ENCODE measurements around the gene MUTYH. TPM values are rescaled to one million over a fixed set of nuclear protein-coding genes. Genes with fewer than 3 reads are reported as not detected.
"Not testable (repeated sequence)": the region's sequence is repeated elsewhere in the genome, so short reads cannot be mapped to it uniquely, and the experiment has no call there.

Gene MUTYH
- total and polyA plus RNA-seq, 9 donors = 13.9 to 25.3 (median 15.9) TPM

- H3K9me3 ChIP-seq (replicated peaks; ENCODE audit: control insufficient read depth, low read depth, low read length) = no peaks in the 10 kb centered on the region
- H3K4me1 ChIP-seq (ENCODE audit: control insufficient read depth, insufficient read depth, low read length) = peaks cover 18% of the 10 kb centered on the region
- peaks cover 2% of the 10 kb centered on the region for H3K27me3 ChIP-seq (ENCODE audit: control insufficient read depth, insufficient read depth, low read length)
- under 1% methylated on average over 67 of the region's 68 CpGs for WGBS (ENCODE audit: insufficient coverage)
- H3K4me3 ChIP-seq (ENCODE audit: low read length) = peak overlapping the region; percentile 91
- no peaks in the 10 kb centered on the region for H3K36me3 ChIP-seq (ENCODE audit: control insufficient read depth, insufficient read depth, low read length)
- peak overlapping the region; percentile 94 for H3K27ac ChIP-seq (ENCODE audit: low read length)
- DNase-seq = peak; percentile 99
These were observed 36.5 kb downstream of the MUTYH start for GRCh38 chr1:45303520-45304310.

DNA sequence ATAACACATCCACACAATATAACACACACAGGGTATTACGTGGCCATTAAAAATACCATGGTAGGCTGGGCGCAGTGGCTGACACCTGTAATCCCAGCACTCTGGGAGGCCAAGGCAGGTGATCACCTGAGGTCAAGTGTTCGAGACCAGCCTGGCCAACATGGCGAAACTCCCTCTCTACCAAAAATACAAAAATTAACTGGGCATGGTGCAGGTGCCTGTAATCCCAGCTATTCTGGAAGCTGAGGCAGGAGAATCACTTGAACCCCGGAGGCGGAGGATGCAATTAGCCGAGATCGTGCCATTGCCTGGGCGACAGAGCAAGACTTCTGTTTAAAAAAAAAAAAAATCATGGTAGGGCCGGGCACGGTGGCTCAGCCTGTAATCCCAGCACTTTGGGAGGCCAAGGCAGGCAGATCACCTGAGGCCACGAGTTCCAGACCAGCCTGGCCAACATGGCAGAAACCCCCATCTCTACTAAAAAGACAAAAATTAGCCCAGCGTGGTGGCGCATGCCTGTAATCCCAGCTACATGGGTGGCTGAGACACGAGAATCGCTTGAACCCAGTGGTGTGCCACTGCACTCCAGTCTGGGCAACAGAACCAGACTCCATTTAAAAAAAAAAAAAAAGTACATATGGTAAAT, 37.6 kb downstream of the MUTYH start:
- Histone ChIP-seq H3K27ac (ENCODE audit: low read length) (no peak overlapping the region), H3K4me3 (ENCODE audit: low read length) (peak overlapping the region; percentile 70), H3K9me3 (replicated peaks; ENCODE audit: control insufficient read depth, low read depth, low read length) (no peaks in the 10 kb centered on the region), H3K4me1 (ENCODE audit: control insufficient read depth, insufficient read depth, low read length) (peaks cover 18% of the 10 kb centered on the region), H3K36me3 (ENCODE audit: control insufficient read depth, insufficient read depth, low read length) (no peaks in the 10 kb centered on the region), H3K27me3 (ENCODE audit: control insufficient read depth, insufficient read depth, low read length) (peaks cover 2% of the 10 kb centered on the region)
- WGBS (ENCODE audit: insufficient coverage) = 89% methylated on average over 7 of the region's 16 CpGs
- DNase-seq = no peak

GRCh38 chr1:45300669-45300997, 39.6 kb downstream of the MUTYH start:
- H3K4me1 ChIP-seq (ENCODE audit: control insufficient read depth, insufficient read depth, low read length) = peaks cover 18% of the 10 kb centered on the region
- WGBS (ENCODE audit: insufficient coverage) = 43% methylated on average over 1 of the region's 2 CpGs

DNA sequence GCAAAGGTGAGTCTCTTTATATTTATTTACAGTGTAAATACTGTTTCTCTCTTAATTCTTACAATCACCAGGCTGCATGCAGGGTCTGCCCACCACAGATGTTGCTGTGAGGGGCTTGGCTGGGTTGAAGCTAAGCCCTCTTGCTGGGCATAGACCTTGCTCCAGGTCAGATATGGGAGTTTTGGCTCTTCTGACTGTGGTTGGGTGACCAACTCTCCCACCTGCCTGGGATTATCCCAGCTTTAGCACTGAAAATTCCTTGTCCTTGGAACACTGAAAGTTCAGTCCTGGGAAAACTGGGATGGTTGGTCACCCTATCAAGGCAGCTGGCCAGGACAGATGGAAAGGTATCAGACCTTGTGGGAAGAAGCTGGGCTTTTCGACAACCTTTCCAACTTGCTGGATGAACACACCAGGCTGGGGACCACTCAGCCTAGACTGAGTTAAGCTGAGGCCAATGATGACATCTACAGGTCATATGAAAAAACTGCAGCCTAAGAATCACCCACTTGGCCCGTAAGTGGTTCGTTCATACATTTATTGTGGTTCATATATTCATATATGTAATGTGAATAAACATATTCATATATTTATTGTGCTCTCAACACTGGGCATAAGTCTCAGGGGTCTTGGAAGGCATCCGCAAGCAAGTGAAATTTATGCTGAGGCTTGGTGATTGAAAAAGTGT, 40.1 kb downstream of the MUTYH start:
- no peak overlapping the region for H3K4me3 ChIP-seq (ENCODE audit: low read length)
- no peaks in the 10 kb centered on the region for H3K27me3 ChIP-seq (ENCODE audit: control insufficient read depth, insufficient read depth, low read length)
- no peaks in the 10 kb centered on the region for H3K9me3 ChIP-seq (replicated peaks; ENCODE audit: control insufficient read depth, low read depth, low read length)
- 0% methylated on average over 1 of the region's 4 CpGs for WGBS (ENCODE audit: insufficient coverage)
- no peaks in the 10 kb centered on the region for H3K36me3 ChIP-seq (ENCODE audit: control insufficient read depth, insufficient read depth, low read length)
- no peak overlapping the region for H3K27ac ChIP-seq (ENCODE audit: low read length)
- H3K4me1 ChIP-seq (ENCODE audit: control insufficient read depth, insufficient read depth, low read length) = peaks cover 17% of the 10 kb centered on the region
- peak; percentile 87 for DNase-seq

More at GRCh38 chr1:45300669-45300997, 39.6 kb downstream of the MUTYH start:
- H3K9me3 ChIP-seq (replicated peaks; ENCODE audit: control insufficient read depth, low read depth, low read length) = no peaks in the 10 kb centered on the region
- no peaks in the 10 kb centered on the region for H3K36me3 ChIP-seq (ENCODE audit: control insufficient read depth, insufficient read depth, low read length)
- no peaks in the 10 kb centered on the region for H3K27me3 ChIP-seq (ENCODE audit: control insufficient read depth, insufficient read depth, low read length)
- no peak for DNase-seq
- no peak overlapping the region for H3K27ac ChIP-seq (ENCODE audit: low read length)
- no peak overlapping the region for H3K4me3 ChIP-seq (ENCODE audit: low read length)

- WGBS (ENCODE audit: insufficient coverage) = 70% methylated on average over 1 of the region's 1 CpG
- no peaks in the 10 kb centered on the region for H3K27me3 ChIP-seq (ENCODE audit: control insufficient read depth, insufficient read depth, low read length)
- H3K36me3 ChIP-seq (ENCODE audit: control insufficient read depth, insufficient read depth, low read length) = no peaks in the 10 kb centered on the region
- DNase-seq = no peak
- peaks cover 8% of the 10 kb centered on the region for H3K4me1 ChIP-seq (ENCODE audit: control insufficient read depth, insufficient read depth, low read length)
- H3K9me3 ChIP-seq (replicated peaks; ENCODE audit: control insufficient read depth, low read depth, low read length) = no peaks in the 10 kb centered on the region
- H3K4me3 ChIP-seq (ENCODE audit: low read length) = no peak overlapping the region
- H3K27ac ChIP-seq (ENCODE audit: low read length) = no peak overlapping the region
These were observed 40.9 kb downstream of the MUTYH start for GRCh38 chr1:45299296-45299695.

GRCh38 chr1:45297666-45298356, 42.4 kb downstream of the MUTYH start:
- H3K4me1 ChIP-seq (ENCODE audit: control insufficient read depth, insufficient read depth, low read length) = peaks cover under 1% of the 10 kb centered on the region
- WGBS (ENCODE audit: insufficient coverage) = 71% methylated on average over 5 of the region's 8 CpGs
- DNase-seq = no peak

GRCh38 chr1:45291716-45292115, 48.5 kb downstream of the MUTYH start:
- WGBS (ENCODE audit: insufficient coverage) = no CpG with 5 or more reads among the region's 2 CpGs

More at GRCh38 chr1:45297666-45298356, 42.4 kb downstream of the MUTYH start:
- no peak overlapping the region for H3K27ac ChIP-seq (ENCODE audit: low read length)
- H3K9me3 ChIP-seq (replicated peaks; ENCODE audit: control insufficient read depth, low read depth, low read length) = no peaks in the 10 kb centered on the region
- no peaks in the 10 kb centered on the region for H3K27me3 ChIP-seq (ENCODE audit: control insufficient read depth, insufficient read depth, low read length)
- H3K4me3 ChIP-seq (ENCODE audit: low read length) = no peak overlapping the region
- H3K36me3 ChIP-seq (ENCODE audit: control insufficient read depth, insufficient read depth, low read length) = no peaks in the 10 kb centered on the region

DNA sequence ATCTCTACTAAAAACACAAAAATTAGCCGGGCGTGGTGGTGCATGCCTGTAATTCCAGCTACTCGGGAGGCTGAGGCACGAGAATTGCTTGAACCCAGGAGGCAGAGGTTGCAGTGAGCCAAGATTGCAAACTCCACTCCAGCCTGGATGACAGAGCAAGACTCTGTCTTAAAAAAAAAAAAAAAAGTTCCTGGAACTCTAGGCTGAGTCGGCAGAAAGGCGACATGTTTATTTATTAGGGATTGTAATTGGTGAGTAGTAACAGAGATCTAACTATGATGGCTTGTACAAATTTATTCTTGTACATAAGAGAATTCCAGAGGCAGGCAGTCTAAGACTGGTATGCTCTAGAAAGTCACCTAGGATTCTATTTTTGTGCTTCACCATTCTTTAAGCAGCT, 49.2 kb downstream of the MUTYH start:
- H3K27ac ChIP-seq (ENCODE audit: low read length); H3K4me1 ChIP-seq (ENCODE audit: control insufficient read depth, insufficient read depth, low read length); H3K4me3 ChIP-seq (ENCODE audit: low read length); H3K36me3 ChIP-seq (ENCODE audit: control insufficient read depth, insufficient read depth, low read length); DNase-seq; H3K27me3 ChIP-seq (ENCODE audit: control insufficient read depth, insufficient read depth, low read length); H3K9me3 ChIP-seq (replicated peaks; ENCODE audit: control insufficient read depth, low read depth, low read length): not testable (repeated sequence)
- no CpG with 5 or more reads among the region's 6 CpGs for WGBS (ENCODE audit: insufficient coverage)

More at GRCh38 chr1:45291716-45292115, 48.5 kb downstream of the MUTYH start:
- Histone ChIP-seq H3K4me1 (ENCODE audit: control insufficient read depth, insufficient read depth, low read length) (no peaks in the 10 kb centered on the region), H3K27me3 (ENCODE audit: control insufficient read depth, insufficient read depth, low read length) (no peaks in the 10 kb centered on the region), H3K9me3 (replicated peaks; ENCODE audit: control insufficient read depth, low read depth, low read length) (no peaks in the 10 kb centered on the region), H3K27ac (ENCODE audit: low read length) (no peak overlapping the region), H3K36me3 (ENCODE audit: control insufficient read depth, insufficient read depth, low read length) (no peaks in the 10 kb centered on the region), H3K4me3 (ENCODE audit: low read length) (no peak overlapping the region)
- no peak for DNase-seq

- H3K4me3 ChIP-seq (ENCODE audit: low read length); H3K36me3 ChIP-seq (ENCODE audit: control insufficient read depth, insufficient read depth, low read length); H3K27me3 ChIP-seq (ENCODE audit: control insufficient read depth, insufficient read depth, low read length); H3K4me1 ChIP-seq (ENCODE audit: control insufficient read depth, insufficient read depth, low read length); DNase-seq; H3K9me3 ChIP-seq (replicated peaks; ENCODE audit: control insufficient read depth, low read depth, low read length); H3K27ac ChIP-seq (ENCODE audit: low read length): not testable (repeated sequence)
- no CpG with 5 or more reads among the region's 3 CpGs for WGBS (ENCODE audit: insufficient coverage)
These were observed 53.7 kb downstream of the MUTYH start for GRCh38 chr1:45286521-45286920.

- not testable (repeated sequence) for DNase-seq; H3K4me3 ChIP-seq (ENCODE audit: low read length); H3K27ac ChIP-seq (ENCODE audit: low read length); H3K27me3 ChIP-seq (ENCODE audit: control insufficient read depth, insufficient read depth, low read length); H3K36me3 ChIP-seq (ENCODE audit: control insufficient read depth, insufficient read depth, low read length); H3K9me3 ChIP-seq (replicated peaks; ENCODE audit: control insufficient read depth, low read depth, low read length); H3K4me1 ChIP-seq (ENCODE audit: control insufficient read depth, insufficient read depth, low read length)
- WGBS (ENCODE audit: insufficient coverage) = 76% methylated on average over 9 of the region's 9 CpGs
These were observed 55.4 kb downstream of the MUTYH start for GRCh38 chr1:45284858-45285257.
